ENCODE results near the gene MTX3. TPM values are rescaled to one million over a fixed set of nuclear protein-coding genes. Genes with fewer than 3 reads are reported as not detected.

The MTX3 gene
- total and polyA plus RNA-seq, 10 of the 15 experiments (the other 5 are each of a cell fraction or from before 2014, with no cell fraction given), result 1.8 to 18.9 (median 9.3) TPM

DNA sequence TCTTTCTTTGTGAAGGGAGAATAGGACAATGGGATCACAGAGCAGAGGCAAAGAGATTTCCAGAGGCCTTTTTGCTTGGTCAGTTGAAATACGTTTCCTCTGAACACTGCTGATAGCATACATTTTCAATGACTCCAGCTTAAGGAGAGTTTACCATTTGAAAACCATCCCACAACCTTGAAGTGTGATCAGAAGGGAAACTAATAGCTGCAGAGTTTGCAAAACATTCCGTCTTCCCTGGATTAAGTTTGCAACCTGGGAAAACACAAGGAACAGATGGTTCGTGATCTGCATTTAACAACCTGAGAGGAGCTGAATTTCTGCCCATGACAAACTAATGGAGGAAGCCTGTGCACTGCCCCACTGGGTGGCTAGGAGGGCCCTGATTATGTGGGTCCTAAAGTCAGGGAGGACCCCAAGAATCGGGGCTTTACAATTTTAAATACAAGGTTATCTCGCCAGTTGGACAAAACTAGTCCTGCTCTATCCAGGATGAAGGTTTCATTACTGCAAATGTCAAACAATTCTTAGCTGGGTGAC, 35.6 kb downstream of the MTX3 start:
- ChIA-PET RAD21 (ENCODE audit: unreplicated experiment) (no interaction called here), SMC1A (ENCODE audit: uncharacterized antibody, unreplicated experiment) (no interaction called here), POLR2A (no interaction called here), CTCF (no interaction called here)
- BruUV-seq (replicated peaks), result no TSS peak
- Histone ChIP-seq H3K4me3 (no peak overlapping the region), H3K36me3 (ENCODE audit: control insufficient read depth in 2 of 2, insufficient read depth in 2 of 2, low read length in 1 of 2) (no peaks in the 10 kb centered on the region), H4K20me1 (ENCODE audit: control insufficient read depth, insufficient read depth) (no peaks in the 10 kb centered on the region), H3K79me2 (ENCODE audit: control insufficient read depth, insufficient read depth, low read length) (no peaks in the 10 kb centered on the region), H2AFZ (ENCODE audit: control insufficient read depth, low read depth, low read length) (no peak overlapping the region), H3K4me2 (ENCODE audit: control insufficient read depth, insufficient read depth) (no peak overlapping the region), H3K9me3 (replicated peaks; ENCODE audit: control insufficient read depth, insufficient read depth, low read length) (no peaks in the 10 kb centered on the region), H3K27ac (ENCODE audit: control insufficient read depth, insufficient read depth) (no peak overlapping the region), H3K4me1 (ENCODE audit: control insufficient read depth, insufficient read depth, low read length) (no peaks in the 10 kb centered on the region), H3K9ac (ENCODE audit: control insufficient read depth, insufficient read depth, low read length) (no peak overlapping the region), H3K27me3 (replicated peaks in 1 of 2; ENCODE audit: control insufficient read depth in 2 of 2, insufficient read depth in 2 of 2, low read length in 1 of 2) (peaks cover 0 to 2% of the 10 kb centered on the region in 2 experiments; a peak in 2 of 4 replicates)
- 35% methylated on average over 5 of the region's 5 CpGs for WGBS (ENCODE audit: insufficient coverage, insufficient replicate concordance, low lambda C conversion rate, missing lambda C conversion rate)
- intact Hi-C loops (cut with micrococcal nuclease; ENCODE audit: unreplicated experiment), result no loop called here
- TF ChIP-seq, protein P1, sequence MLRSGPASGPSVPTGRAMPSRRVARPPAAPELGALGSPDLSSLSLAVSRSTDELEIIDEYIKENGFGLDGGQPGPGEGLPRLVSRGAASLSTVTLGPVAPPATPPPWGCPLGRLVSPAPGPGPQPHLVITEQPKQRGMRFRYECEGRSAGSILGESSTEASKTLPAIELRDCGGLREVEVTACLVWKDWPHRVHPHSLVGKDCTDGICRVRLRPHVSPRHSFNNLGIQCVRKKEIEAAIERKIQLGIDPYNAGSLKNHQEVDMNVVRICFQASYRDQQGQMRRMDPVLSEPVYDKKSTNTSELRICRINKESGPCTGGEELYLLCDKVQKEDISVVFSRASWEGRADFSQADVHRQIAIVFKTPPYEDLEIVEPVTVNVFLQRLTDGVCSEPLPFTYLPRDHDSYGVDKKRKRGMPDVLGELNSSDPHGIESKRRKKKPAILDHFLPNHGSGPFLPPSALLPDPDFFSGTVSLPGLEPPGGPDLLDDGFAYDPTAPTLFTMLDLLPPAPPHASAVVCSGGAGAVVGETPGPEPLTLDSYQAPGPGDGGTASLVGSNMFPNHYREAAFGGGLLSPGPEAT (IDR thresholded peaks at IDR 0.05; ENCODE audit: low read depth), result no peak
- TF ChIP-seq CBFB (IDR thresholded peaks at IDR 0.05; ENCODE audit: low read depth), result no peak
- in situ Hi-C loops (cut with MboI), result no loop called here
- ATAC-seq, result no peak
- FAIRE-seq, result no peak
- DNase-seq (ENCODE audit: low read depth, low spot score), result no peak

DNA sequence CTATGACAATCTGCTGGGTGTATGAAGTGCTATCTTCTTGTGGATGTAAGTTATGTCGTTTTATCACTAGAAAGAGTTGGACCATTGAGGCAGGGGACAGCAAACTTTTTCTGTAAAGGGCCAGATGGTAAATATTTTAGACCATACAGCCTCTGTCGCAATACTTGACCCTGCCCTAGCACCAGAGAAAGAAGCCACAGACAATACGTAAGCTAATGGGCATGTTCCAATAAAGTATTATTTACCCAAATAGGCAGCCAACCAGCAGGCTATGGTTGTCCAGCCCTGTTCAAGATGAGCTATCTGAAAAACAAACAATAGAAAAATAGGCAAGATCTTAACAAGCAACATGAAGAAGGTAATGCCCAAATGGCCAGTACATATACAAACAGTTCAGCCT, 36.4 kb downstream of the MTX3 start:
- in situ Hi-C loops (cut with MboI), result no loop called here

More for the DNA sequence above, 36.4 kb downstream of the MTX3 start:
- intact Hi-C loops (cut with micrococcal nuclease; ENCODE audit: unreplicated experiment), result no loop called here
- no TSS peak for BruUV-seq (replicated peaks)
- H3K79me2 ChIP-seq (ENCODE audit: control insufficient read depth, insufficient read depth, low read length), result no peaks in the 10 kb centered on the region
- no peak overlapping the region for H3K4me2 ChIP-seq (ENCODE audit: control insufficient read depth, insufficient read depth)
- no peaks in the 10 kb centered on the region for H4K20me1 ChIP-seq (ENCODE audit: control insufficient read depth, insufficient read depth)
- FAIRE-seq (no peak), ATAC-seq (no peak), DNase-seq (ENCODE audit: low read depth, low spot score) (no peak)
- ChIA-PET RAD21 (ENCODE audit: unreplicated experiment) (no interaction called here), SMC1A (ENCODE audit: uncharacterized antibody, unreplicated experiment) (interaction anchor here (2.2 kb wide), 1 partner anchor 15 kb away, joined by 4 read pairs; no protein-coding TSS in a partner anchor), POLR2A (no interaction called here), CTCF (no interaction called here)
- no peak for TF ChIP-seq RAD21 (IDR thresholded peaks at IDR 0.05; ENCODE audit: insufficient read depth, low read depth, low read length)
- H3K9ac ChIP-seq (ENCODE audit: control insufficient read depth, insufficient read depth, low read length), result no peak overlapping the region
- no peak overlapping the region for H3K27ac ChIP-seq (ENCODE audit: control insufficient read depth, insufficient read depth)
- no peak overlapping the region for H2AFZ ChIP-seq (ENCODE audit: control insufficient read depth, low read depth, low read length)
- H3K4me1 ChIP-seq (ENCODE audit: control insufficient read depth, insufficient read depth, low read length), result no peaks in the 10 kb centered on the region
- H3K4me3 ChIP-seq, result no peak overlapping the region
- H3K36me3 ChIP-seq (ENCODE audit: control insufficient read depth in 2 of 2, insufficient read depth in 2 of 2, low read length in 1 of 2), result no peaks in the 10 kb centered on the region
- WGBS (ENCODE audit: insufficient coverage, insufficient replicate concordance, low lambda C conversion rate, missing lambda C conversion rate), result 52% methylated on average over 3 of the region's 3 CpGs
- H3K9me3 ChIP-seq (replicated peaks; ENCODE audit: control insufficient read depth, insufficient read depth, low read length), result no peaks in the 10 kb centered on the region
- H3K27me3 ChIP-seq (replicated peaks in 1 of 2; ENCODE audit: control insufficient read depth in 2 of 2, insufficient read depth in 2 of 2, low read length in 1 of 2), result peaks cover 0 to 2% of the 10 kb centered on the region in 2 experiments; a peak in 2 of 4 replicates

All from GM12878 (cell line).